ENCODE measurements around the gene ADCYAP1R1.

DNA sequence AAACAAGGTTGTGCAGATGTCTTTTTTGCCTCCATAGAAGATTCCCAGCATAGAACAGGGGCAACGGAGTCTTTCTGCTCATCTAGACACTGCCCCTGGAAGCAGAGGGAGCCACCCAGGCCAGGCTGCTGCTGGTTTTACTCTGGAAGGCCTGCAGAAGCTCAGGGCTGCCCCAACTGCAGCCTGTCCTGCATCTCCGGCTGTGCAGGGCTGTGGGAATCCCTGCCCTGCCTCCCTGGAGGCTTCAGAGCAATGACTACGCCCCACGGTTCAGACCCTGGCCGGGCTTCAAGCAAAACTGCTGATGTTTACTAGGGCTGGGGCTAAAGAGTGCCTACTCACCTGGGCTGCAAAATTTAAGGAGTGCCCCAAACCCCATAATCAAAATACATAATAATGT is 44.5 kb upstream of the ADCYAP1R1 start:
- TF ChIP-seq, protein P1, sequence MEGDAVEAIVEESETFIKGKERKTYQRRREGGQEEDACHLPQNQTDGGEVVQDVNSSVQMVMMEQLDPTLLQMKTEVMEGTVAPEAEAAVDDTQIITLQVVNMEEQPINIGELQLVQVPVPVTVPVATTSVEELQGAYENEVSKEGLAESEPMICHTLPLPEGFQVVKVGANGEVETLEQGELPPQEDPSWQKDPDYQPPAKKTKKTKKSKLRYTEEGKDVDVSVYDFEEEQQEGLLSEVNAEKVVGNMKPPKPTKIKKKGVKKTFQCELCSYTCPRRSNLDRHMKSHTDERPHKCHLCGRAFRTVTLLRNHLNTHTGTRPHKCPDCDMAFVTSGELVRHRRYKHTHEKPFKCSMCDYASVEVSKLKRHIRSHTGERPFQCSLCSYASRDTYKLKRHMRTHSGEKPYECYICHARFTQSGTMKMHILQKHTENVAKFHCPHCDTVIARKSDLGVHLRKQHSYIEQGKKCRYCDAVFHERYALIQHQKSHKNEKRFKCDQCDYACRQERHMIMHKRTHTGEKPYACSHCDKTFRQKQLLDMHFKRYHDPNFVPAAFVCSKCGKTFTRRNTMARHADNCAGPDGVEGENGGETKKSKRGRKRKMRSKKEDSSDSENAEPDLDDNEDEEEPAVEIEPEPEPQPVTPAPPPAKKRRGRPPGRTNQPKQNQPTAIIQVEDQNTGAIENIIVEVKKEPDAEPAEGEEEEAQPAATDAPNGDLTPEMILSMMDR (conservative IDR thresholded peaks at IDR 0.05; ENCODE audit: low read length) = no peak
- TF ChIP-seq EZH2phosphoT487 (IDR thresholded peaks at IDR 0.05; ENCODE audit: borderline replicate concordance, low read depth, low read length) = no peak

Data from OCI-LY7 (cell line).